PC-9 (cell line): Measurements from ENCODE around the gene NUB1. TPM values are rescaled to one million over a fixed set of nuclear protein-coding genes. Genes with fewer than 3 reads are reported as not detected.

ENCODE experiments used
- BruUV-seq: library from RNA; stranded (reverse); fragments of 400-500 nt; replicated peaks from 2 replicates; lab custom pipeline; 2021; lab: Mats Ljungman, UMichigan
- CTCF ChIA-PET: fragments of 300-600 bp; sonication (Branson Sonifier 250); formaldehyde crosslinking; loops from one replicate; lab custom pipeline; 2022; ENCODE audit warnings: antibody characterized with exemption; lab: Charles Lee
- POLR2A ChIA-PET: fragments of 300-600 bp; sonication (Branson Sonifier 250); formaldehyde crosslinking; loops from one replicate; lab custom pipeline; 2022; ENCODE audit warnings: antibody characterized with exemption; ENCODE audit not compliant: unreplicated experiment; lab: Charles Lee
- DNase-seq, 2 experiments: peaks; one replicate each; pipeline versions ENCODE4 v3.0.0 to v3.0.0-alpha.2; 2015 to 2022; ENCODE audit warnings: mixed read lengths in 1 of 2
- H2AFZ ChIP-seq: fragments of 200-600 bp; sonication (generic); 2 replicates; pipeline ENCODE4 v1.8.1; 2017; ENCODE audit warnings: antibody characterized with exemption
- H3F3A ChIP-seq: fragments of 200-600 bp; sonication (generic); 2 replicates; pipeline ENCODE4 v1.8.1; 2017; ENCODE audit warnings: antibody characterized with exemption, mild to moderate bottlenecking, low read depth; ENCODE audit not compliant: insufficient read depth
- H3K27ac ChIP-seq: fragments of 200-600 bp; sonication (generic); 2 replicates; pipeline ENCODE4 v1.6.1; 2016; ENCODE audit warnings: mixed run types
- H3K27me3 ChIP-seq: fragments of 200-600 bp; sonication (generic); 2 replicates; pipeline ENCODE4 v1.6.1; 2016; ENCODE audit warnings: low read depth, mixed run types; ENCODE audit not compliant: insufficient read depth
- H3K36me3 ChIP-seq: fragments of 200-600 bp; sonication (generic); 2 replicates; pipeline ENCODE4 v1.6.1; 2016; ENCODE audit warnings: low read depth, mixed run types
- H3K4me1 ChIP-seq: fragments of 200-600 bp; sonication (generic); replicated peaks from 2 replicates; pipeline ENCODE4 v1.6.1; 2016; ENCODE audit warnings: mixed run types; ENCODE audit not compliant: insufficient read depth
- H3K4me2 ChIP-seq: fragments of 200-600 bp; sonication (generic); 2 replicates; pipeline ENCODE4 v1.6.1; 2017; ENCODE audit warnings: mixed run types
- H3K4me3 ChIP-seq: fragments of 200-600 bp; sonication (generic); 2 replicates; pipeline ENCODE4 v1.6.1; 2016; ENCODE audit warnings: mixed run types
- H3K79me2 ChIP-seq: fragments of 200-600 bp; sonication (generic); 2 replicates; pipeline ENCODE4 v1.6.1; 2017; ENCODE audit warnings: low read depth, mixed run types
- H3K9me2 ChIP-seq: fragments of 200-600 bp; sonication (generic); 2 replicates; pipeline ENCODE4 v1.8.1; 2017; ENCODE audit warnings: mild to moderate bottlenecking; ENCODE audit not compliant: insufficient read depth
- H3K9me3 ChIP-seq: fragments of 200-600 bp; sonication (generic); 2 replicates; pipeline ENCODE4 v1.8.1; 2016; ENCODE audit warnings: low read depth; ENCODE audit not compliant: insufficient read depth
- H4K20me1 ChIP-seq: fragments of 200-600 bp; sonication (generic); 2 replicates; pipeline ENCODE4 v1.8.1; 2017; ENCODE audit not compliant: insufficient read depth
- CTCF ChIP-seq: fragments of 200-600 bp; sonication (generic); conservative IDR thresholded peaks from 2 replicates; pipeline ENCODE4 v1.6.1; 2017; ENCODE audit warnings: mixed run types, antibody characterized with exemption, mild to moderate bottlenecking, moderate library complexity
- EZH2 ChIP-seq: fragments of 200-600 bp; sonication (generic); IDR thresholded peaks from 2 replicates; pipeline ENCODE4 v1.8.0; 2017; ENCODE audit warnings: antibody characterized with exemption, low read depth
- intact Hi-C: fragments of 100-400 bp; cut with micrococcal nuclease; formaldehyde crosslinking; loops from one replicate; pipeline ENCODE4 v1.10.0; 2022; ENCODE audit not compliant: unreplicated experiment
- total RNA-seq: library from RNA; stranded (reverse); gene quantifications from 2 replicates; pipeline ENCODE4 v1.2.3, GENCODE V29; 2021

Gene NUB1
- total RNA-seq, 1 experiment from 2014 or later = 80.6 TPM

- H3K9me2 ChIP-seq = no peaks in the 10 kb centered on the region
- TF ChIP-seq CTCF (no peak), EZH2 (no peak)
- peaks cover 35% of the 10 kb centered on the region for H3F3A ChIP-seq
- no peak for DNase-seq
- H4K20me1 ChIP-seq = peaks cover 24% of the 10 kb centered on the region
- no peaks in the 10 kb centered on the region for H3K9me3 ChIP-seq
- no TSS peak for BruUV-seq
- H3K4me3 ChIP-seq = no peak overlapping the region
- ChIA-PET CTCF (no interaction called here), POLR2A (interaction anchor here (0.6 to 0.8 kb wide), 2 partner anchors 254 to 1145 kb away, joined by 7 to 8 read pairs; no protein-coding TSS in a partner anchor)
- H3K27ac ChIP-seq = peak overlapping the region; percentile 54
- peaks cover 37% of the 10 kb centered on the region for H3K36me3 ChIP-seq
- no peaks in the 10 kb centered on the region for H3K27me3 ChIP-seq
- intact Hi-C loops = no loop called here
- peaks cover 28% of the 10 kb centered on the region for H3K4me1 ChIP-seq
- no peak overlapping the region for H2AFZ ChIP-seq
- peak overlapping the region; percentile 38 for H3K4me2 ChIP-seq
- H3K79me2 ChIP-seq = peaks cover 27% of the 10 kb centered on the region
These were observed 4.8 kb downstream of the NUB1 start for GRCh38 chr7:151346470-151346769.

DNA sequence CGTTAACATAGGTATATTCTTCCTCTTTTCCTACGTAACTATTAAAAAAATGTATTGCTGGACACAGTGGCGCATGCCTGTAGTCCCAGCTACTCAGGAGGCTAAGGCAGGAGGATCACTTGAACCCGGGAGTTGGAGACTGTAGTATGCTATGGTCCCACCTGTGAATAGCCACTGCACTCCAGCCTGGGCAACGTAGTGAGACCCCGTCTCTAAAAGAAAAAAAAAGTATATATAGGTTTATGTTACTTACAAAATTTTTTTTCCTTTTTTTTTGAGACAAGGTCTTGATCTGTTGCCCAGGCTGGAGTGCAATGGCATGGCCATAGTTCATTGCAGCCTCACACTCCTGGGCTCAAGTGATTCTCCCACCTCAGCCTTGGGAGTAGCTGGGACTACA lies 5.6 kb downstream of the NUB1 start:
- ChIA-PET POLR2A (no interaction called here), CTCF (interaction anchor here (0.6 kb wide), 1 partner anchor 32 kb away, joined by 6 read pairs; no protein-coding TSS in a partner anchor)
- peaks cover 37% of the 10 kb centered on the region for H3K36me3 ChIP-seq
- H3K9me2 ChIP-seq = no peaks in the 10 kb centered on the region
- peaks cover 25% of the 10 kb centered on the region for H3K79me2 ChIP-seq
- DNase-seq = no peak
- TF ChIP-seq CTCF = no peak
- TF ChIP-seq EZH2 = no peak
- no TSS peak for BruUV-seq
- peaks cover 24% of the 10 kb centered on the region for H4K20me1 ChIP-seq
- no peak overlapping the region for H2AFZ ChIP-seq
- intact Hi-C loops = no loop called here
- H3K27me3 ChIP-seq = no peaks in the 10 kb centered on the region
- peaks cover 35% of the 10 kb centered on the region for H3F3A ChIP-seq
- no peak overlapping the region for H3K4me3 ChIP-seq
- H3K27ac ChIP-seq = no peak overlapping the region
- peaks cover 28% of the 10 kb centered on the region for H3K4me1 ChIP-seq
- H3K4me2 ChIP-seq = no peak overlapping the region
- H3K9me3 ChIP-seq = no peaks in the 10 kb centered on the region

DNA sequence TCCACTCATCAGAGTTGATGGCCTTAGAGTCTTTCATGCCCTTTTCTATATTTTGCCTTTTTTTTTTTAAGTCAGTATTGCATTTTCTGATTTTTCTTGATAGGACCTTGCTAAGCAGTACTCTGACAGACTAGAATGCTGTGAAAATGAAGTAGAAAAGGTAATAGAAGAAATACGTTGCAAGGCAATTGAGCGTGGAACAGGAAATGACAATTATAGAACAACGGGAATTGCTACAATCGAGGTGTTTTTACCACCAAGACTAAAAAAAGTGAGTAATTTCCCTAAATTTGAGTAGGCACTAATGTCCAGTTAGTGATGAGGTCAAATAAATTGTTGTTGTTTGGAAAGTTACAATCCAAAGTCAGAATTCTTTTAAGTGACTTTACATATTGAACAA lies 7.4 kb downstream of the NUB1 start:
- H3K36me3 ChIP-seq = peaks cover 49% of the 10 kb centered on the region
- H3K27me3 ChIP-seq = no peaks in the 10 kb centered on the region
- no peak overlapping the region for H2AFZ ChIP-seq
- POLR2A ChIA-PET = no interaction called here
- no TSS peak for BruUV-seq
- CTCF ChIA-PET = no interaction called here
- H3K9me3 ChIP-seq = no peaks in the 10 kb centered on the region
- no peak overlapping the region for H3K27ac ChIP-seq
- H3K4me2 ChIP-seq = no peak overlapping the region
- peaks cover 35% of the 10 kb centered on the region for H3F3A ChIP-seq
- intact Hi-C loops = no loop called here
- no peak overlapping the region for H3K4me3 ChIP-seq
- H4K20me1 ChIP-seq = peaks cover 13% of the 10 kb centered on the region
- H3K4me1 ChIP-seq = peaks cover 19% of the 10 kb centered on the region
- H3K79me2 ChIP-seq = peaks cover 9% of the 10 kb centered on the region; the same call in 1 of the 2 replicates
- no peak for DNase-seq
- TF ChIP-seq CTCF = no peak
- TF ChIP-seq EZH2 = no peak
- no peaks in the 10 kb centered on the region for H3K9me2 ChIP-seq
